H1 (cell line): ENCODE results near the gene CDT1.

ENCODE experiments used
- CTCF ChIP-seq, 3 experiments: IDR thresholded peaks; 1 replicate in 2 of 3; 2 replicates in 1 of 3; pipeline versions ENCODE4 v1.5.1 to v1.6.1; 2011; ENCODE audit warnings: low read length in 3 of 3, mild to moderate bottlenecking in 3 of 3, inconsistent platforms in 2 of 3, low read depth in 1 of 3, moderate library complexity in 1 of 3; ENCODE audit not compliant: insufficient read depth in 1 of 3; ENCODE audit errors: control extremely low read depth in 1 of 3
- EGR1 ChIP-seq: IDR thresholded peaks from 2 replicates; pipeline ENCODE4 v1.6.1; 2011; ENCODE audit warnings: low read depth, low read length, borderline replicate concordance
- EP300 ChIP-seq, 2 experiments: IDR thresholded peaks; 1 replicate in 1 of 2; 2 replicates in 1 of 2; pipeline ENCODE4 v1.6.1; 2011 to 2012; ENCODE audit warnings: low read depth in 2 of 2, low read length in 2 of 2, mild to moderate bottlenecking in 2 of 2, borderline replicate concordance in 1 of 2, inconsistent platforms in 1 of 2, moderate library complexity in 1 of 2
- EZH2 ChIP-seq: fragments of 200-600 bp; sonication (generic); IDR thresholded peaks from 2 replicates; pipeline ENCODE4 v1.7.1; 2012; ENCODE audit warnings: low read depth, mild to moderate bottlenecking, moderate library complexity, low read length, inconsistent platforms; ENCODE audit not compliant: severe bottlenecking
- KDM1A ChIP-seq: fragments of 200-600, 300-600 bp; sonication (generic); IDR thresholded peaks from 2 replicates; pipeline ENCODE4 v1.7.1; 2016; ENCODE audit warnings: mild to moderate bottlenecking, low read length, borderline replicate concordance
- PHF8 ChIP-seq: fragments of 200-600 bp; sonication (generic); conservative IDR thresholded peaks from 2 replicates; pipeline ENCODE4 v1.7.1; 2012; ENCODE audit warnings: low read depth, mild to moderate bottlenecking, inconsistent platforms, low read length, moderate library complexity
- POLR2A ChIP-seq, 2 experiments: IDR thresholded peaks; 1 replicate in 1 of 2; 2 replicates in 1 of 2; pipeline ENCODE4 v1.6.1; 2011; ENCODE audit warnings: low read depth in 2 of 2, low read length in 2 of 2, mild to moderate bottlenecking in 2 of 2; ENCODE audit errors: control extremely low read depth in 1 of 2
- RBBP5 ChIP-seq: IDR thresholded peaks from 2 replicates; pipeline ENCODE4 v1.7.1; 2012; ENCODE audit warnings: low read depth, mild to moderate bottlenecking, inconsistent platforms, low read length, moderate library complexity, borderline replicate concordance
- RFX5 ChIP-seq: IDR thresholded peaks from 2 replicates; pipeline ENCODE4 v1.6.1; 2011; ENCODE audit warnings: low read depth, low read length, improper control_type of control experiment, borderline replicate concordance
- SAP30 ChIP-seq: fragments of 300-600 bp; sonication (generic); IDR thresholded peaks from 2 replicates; pipeline ENCODE4 v1.7.1; 2012; ENCODE audit warnings: low read length, moderate library complexity, mild to moderate bottlenecking, inconsistent platforms; ENCODE audit not compliant: insufficient read depth, insufficient replicate concordance
- SIX5 ChIP-seq: IDR thresholded peaks from 2 replicates; pipeline ENCODE4 v1.6.1; 2011; ENCODE audit warnings: mild to moderate bottlenecking, low read depth, low read length
- TAF7 ChIP-seq: optimal IDR thresholded peaks from 2 replicates; pipeline ENCODE3; 2011; ENCODE audit warnings: low read depth, mild to moderate bottlenecking, inconsistent platforms, low read length, moderate library complexity, borderline replicate concordance

- no peak for TF ChIP-seq CTCF (IDR thresholded peaks at IDR 0.05; ENCODE audit: control extremely low read depth in 1 of 3, insufficient read depth in 1 of 3, low read depth in 1 of 3, low read length in 3 of 3)
- TF ChIP-seq POLR2A (IDR thresholded peaks at IDR 0.05; ENCODE audit: control extremely low read depth in 1 of 2, low read depth in 2 of 2, low read length in 2 of 2): peak in 1 of 2 experiments; percentile 89; a peak in 2 of 3 replicates
- TF ChIP-seq EZH2: no peak
- no peak for TF ChIP-seq TAF7
- no peak for TF ChIP-seq SIX5
- TF ChIP-seq RBBP5: 0 out of 2 replicates have a peak, but pooled peaks have one; percentile 35
- TF ChIP-seq EP300 (IDR thresholded peaks at IDR 0.05; ENCODE audit: borderline replicate concordance in 1 of 2, low read depth in 2 of 2, low read length in 2 of 2): no peak
- no peak for TF ChIP-seq RFX5
- TF ChIP-seq PHF8: peak; percentile 88
- no peak for TF ChIP-seq KDM1A
- TF ChIP-seq EGR1: no peak
- TF ChIP-seq SAP30: peak; percentile 40
These were observed 53.5 kb downstream of the CDT1 start, which contains the start of the genes GALNS and TRAPPC2L for GRCh38 chr16:88856828-88857727.
